GM12892 (cell line): ENCODE data around the gene POLR2H.

Source experiments
- POLR2A ChIP-seq: IDR thresholded peaks from 2 replicates; pipeline ENCODE4 v1.6.1; 2011; ENCODE audit warnings: low read depth, low read length, control low read depth
- POLR2AphosphoS5 ChIP-seq: IDR thresholded peaks from 2 replicates; pipeline ENCODE4 v1.6.1; 2011; ENCODE audit warnings: low read depth, low read length, control low read depth

- TF ChIP-seq POLR2A, result no peak
- TF ChIP-seq POLR2AphosphoS5, result no peak
These were observed 47.9 kb downstream of the POLR2H start for GRCh38 chr3:184409331-184409926.
